Right kidney (tissue), 9 donors: Measurements from ENCODE around the gene RNF128.

Source experiments
- DNase-seq: peaks from one replicate; pipeline ENCODE4 v3.0.0-alpha.2; 2016
- long read RNA-seq, 8 donors: transcript quantifications; one replicate each; lab custom pipeline, GENCODE V29; 2026

The RNF128 gene
- long read RNA-seq, donor 1, partial matches to known transcripts = 0 of 5 reads
- long read RNA-seq, donor 1, other reads (novel, unspliced or antisense) = 0 of 5 reads
- long read RNA-seq, donor 2, partial matches to known transcripts = 0 of 3 reads
- long read RNA-seq, donor 2, other reads (novel, unspliced or antisense) = 0 of 3 reads
- long read RNA-seq, donor 3, partial matches to known transcripts = 0 of 2 reads
- long read RNA-seq, donor 3, other reads (novel, unspliced or antisense) = 0 of 2 reads
- long read RNA-seq, donor 4 = 0 reads
- long read RNA-seq, donor 5, transcript RNF128-201 (7 exons, 2,817 nt) = major isoform, 5 of 5 reads
- long read RNA-seq, donor 5, partial matches to known transcripts = 0 of 5 reads
- long read RNA-seq, donor 5, other reads (novel, unspliced or antisense) = 0 of 5 reads
- long read RNA-seq, donor 6, partial matches to known transcripts = 0 of 2 reads
- long read RNA-seq, donor 6, other reads (novel, unspliced or antisense) = 0 of 2 reads
- long read RNA-seq, donor 7, partial matches to known transcripts = 0 of 4 reads
- long read RNA-seq, donor 7, other reads (novel, unspliced or antisense) = 0 of 4 reads
- long read RNA-seq, donor 8, partial matches to known transcripts = 0 of 4 reads
- long read RNA-seq, donor 8, other reads (novel, unspliced or antisense) = 0 of 4 reads

GRCh38 chrX:106726485-106727437 is at the start of gene RNF128:
Gene RNF128 (plus strand): TSS chrX:106726701. CDS start chrX:106726914, 213 bp downstream.
- peak; percentile 55 for DNase-seq

GRCh38 chrX:106680716-106681115 is 45.8 kb upstream of the RNF128 start:
- no peak for DNase-seq

DNA sequence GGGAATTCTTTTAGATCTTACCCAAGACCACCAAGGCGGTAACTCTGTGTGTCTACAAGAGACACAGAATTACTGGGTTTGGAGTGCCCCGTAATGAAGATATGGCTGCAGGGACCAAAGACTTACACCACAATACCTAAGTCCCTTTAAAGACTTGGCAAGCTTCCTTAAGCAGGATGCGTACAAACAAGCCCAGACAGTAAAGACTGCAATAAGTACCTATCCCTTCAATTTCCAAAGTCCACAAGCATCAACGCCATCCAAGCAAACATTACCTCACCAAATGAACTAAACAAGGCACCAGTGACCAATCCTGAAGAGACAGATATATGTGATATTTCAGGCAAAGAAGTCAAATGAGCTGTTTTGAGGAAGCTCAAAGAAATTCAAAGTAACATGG is 42.3 kb upstream of the RNF128 start:
- no peak for DNase-seq

DNA sequence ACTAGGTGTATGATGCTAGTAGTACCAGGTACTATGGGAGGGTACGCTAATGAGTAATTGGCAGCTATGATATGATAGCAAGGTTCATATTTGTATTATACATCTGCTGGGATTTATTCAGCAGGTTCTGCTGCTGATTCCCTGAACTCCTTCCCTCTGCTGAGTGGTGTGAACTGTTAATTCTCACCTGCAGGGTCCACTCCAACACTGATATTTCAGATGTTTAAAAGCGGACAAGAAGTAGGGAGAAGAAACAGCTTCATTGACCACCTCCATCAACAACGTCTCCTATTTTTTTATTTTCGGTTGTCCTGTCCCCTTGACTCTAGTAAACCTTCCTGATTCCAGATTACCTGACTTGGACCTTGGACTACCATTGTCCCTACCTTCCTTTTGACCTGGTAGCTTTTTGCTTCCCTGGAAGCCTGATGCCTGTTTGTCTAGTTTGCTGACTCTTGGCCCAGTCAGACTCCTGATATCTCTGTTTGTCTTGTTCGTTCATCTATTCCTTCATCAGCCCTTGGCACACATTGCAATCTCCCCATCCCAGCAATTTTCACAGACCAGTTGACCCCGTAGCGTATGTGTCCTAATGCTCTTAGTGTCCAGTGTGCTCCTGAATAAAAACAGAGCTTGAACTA is 34.0 kb upstream of the RNF128 start:
- no peak for DNase-seq

GRCh38 chrX:106696502-106696901 is 30.0 kb upstream of the RNF128 start:
- DNase-seq = no peak

DNA sequence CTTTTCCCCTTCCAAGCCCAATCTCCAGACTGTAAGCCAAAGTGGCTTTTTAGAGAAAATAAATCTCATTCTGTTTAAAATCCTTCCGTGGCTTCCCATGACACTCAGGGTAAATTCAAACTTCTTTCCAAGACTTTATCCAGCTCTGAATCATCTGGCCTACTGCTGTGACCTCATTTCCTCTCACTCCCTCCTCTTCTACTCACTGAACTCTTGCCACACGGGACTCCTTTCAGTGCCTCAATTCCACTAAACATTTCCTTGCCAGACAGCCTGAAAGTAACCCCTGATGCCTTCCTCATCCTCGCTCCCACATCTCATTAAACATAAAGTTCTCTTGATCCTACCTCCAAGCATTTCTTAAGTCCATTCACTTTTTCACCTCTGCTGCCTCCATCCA is 27.8 kb upstream of the RNF128 start:
- DNase-seq = no peak

DNA sequence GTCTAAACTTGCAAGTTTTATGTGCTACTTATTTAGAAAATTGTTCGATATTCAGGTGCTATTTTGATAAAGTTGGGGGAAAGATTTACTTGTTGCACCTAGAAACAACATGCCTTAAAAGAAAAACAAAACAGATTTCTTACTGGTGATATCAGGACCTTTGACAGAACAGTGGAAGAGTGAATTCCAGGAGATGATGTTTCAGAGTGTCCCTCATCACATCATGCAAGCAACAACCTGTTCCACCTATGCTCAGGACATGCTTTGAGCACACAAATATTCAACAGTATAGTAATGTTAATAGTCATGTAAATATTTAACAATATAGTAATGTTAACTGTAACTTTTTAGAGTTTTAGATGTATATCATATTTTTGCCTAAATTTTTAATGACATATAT is 23.9 kb upstream of the RNF128 start:
- DNase-seq = no peak

GRCh38 chrX:106706466-106706865 is 20.0 kb upstream of the RNF128 start:
- DNase-seq = no peak

- no peak for DNase-seq
These were observed 18.6 kb upstream of the RNF128 start for GRCh38 chrX:106707771-106708454.

GRCh38 chrX:106710771-106711170 is 15.7 kb upstream of the RNF128 start:
- no peak for DNase-seq

- no peak for DNase-seq
These were observed 15.1 kb upstream of the RNF128 start for GRCh38 chrX:106711375-106711774.

DNA sequence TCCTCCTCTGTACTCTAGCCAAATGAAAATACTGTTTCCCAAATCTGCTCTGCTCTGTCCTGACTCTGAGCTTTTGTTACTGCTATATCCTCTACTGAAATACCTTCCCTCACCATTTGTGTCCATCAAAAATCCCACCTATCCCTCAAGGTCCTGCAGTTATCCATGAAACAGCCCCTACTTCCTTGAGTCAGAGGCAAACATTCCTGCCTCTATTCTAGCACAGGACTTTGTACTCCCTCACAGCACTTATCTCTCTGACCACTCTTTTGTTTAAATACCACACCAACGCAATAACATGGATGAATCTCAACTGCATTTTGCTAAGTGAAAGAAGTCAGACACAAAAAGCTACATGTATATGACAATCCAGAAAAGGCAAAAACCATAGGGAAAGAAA is 10.5 kb upstream of the RNF128 start:
- DNase-seq = no peak

GRCh38 chrX:106716463-106716862 is 10.0 kb upstream of the RNF128 start:
- no peak for DNase-seq

GRCh38 chrX:106718709-106719108 is 7.8 kb upstream of the RNF128 start:
- DNase-seq = no peak

- peak; percentile 2 for DNase-seq
These were observed 570 bp upstream of the RNF128 start for GRCh38 chrX:106725931-106726330.

DNA sequence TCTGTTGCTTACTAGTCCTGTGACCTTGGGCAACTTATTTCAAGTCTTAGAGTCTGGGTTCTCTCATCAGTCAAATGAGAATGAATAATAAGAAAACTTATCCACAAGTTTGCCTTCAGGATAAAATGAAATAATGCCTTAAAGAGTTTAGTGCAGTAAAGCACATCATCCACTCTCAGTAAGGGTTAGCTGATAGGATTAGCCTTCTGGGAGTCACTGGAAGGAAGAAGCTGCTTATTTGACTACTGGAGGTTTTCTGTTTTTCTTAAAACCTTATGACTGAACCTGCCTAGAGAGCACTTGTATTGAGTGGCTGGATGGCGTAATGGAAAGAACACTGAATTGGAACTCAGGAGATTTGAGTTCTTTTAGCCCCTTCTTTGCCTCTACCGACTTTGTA is 1.8 kb downstream of the RNF128 start:
- DNase-seq = no peak

DNA sequence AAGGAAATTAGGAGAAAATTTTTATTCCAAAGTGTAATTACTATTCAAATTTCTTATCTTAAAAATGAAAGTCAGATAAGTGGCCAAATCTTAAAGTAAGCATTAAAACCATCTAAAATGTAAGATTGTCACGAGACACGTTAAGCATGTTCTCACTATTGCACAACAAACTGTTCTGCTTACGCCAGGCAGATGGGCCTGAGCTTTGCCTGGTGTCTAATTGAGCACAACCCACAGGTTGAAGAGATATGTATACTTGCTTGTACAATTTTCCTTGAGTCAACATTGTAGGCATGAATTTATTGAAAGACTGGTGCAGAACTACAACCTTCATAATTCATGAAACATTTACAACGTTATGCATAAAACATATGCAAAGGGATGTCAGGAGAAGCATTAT is 3.9 kb downstream of the RNF128 start:
- DNase-seq = no peak

DNA sequence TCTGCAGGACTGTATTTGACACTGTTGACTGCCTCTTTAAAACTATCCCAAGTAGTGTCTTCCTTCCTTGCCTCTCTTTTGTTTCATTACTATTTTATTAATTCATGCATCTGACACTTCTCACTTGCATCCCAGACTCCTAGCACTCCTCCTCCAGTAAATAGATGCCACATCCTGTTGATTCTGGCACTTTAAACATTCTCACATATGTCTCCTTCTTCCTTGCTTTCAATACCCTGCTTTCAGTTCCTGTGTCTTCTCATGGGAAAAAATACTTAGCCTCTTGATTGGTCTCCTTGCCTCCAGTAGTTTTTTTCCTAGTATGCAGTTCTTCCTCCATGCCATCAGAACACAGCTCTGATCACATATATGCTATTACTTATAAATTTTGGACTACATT is 5.1 kb downstream of the RNF128 start:
- no peak for DNase-seq

DNA sequence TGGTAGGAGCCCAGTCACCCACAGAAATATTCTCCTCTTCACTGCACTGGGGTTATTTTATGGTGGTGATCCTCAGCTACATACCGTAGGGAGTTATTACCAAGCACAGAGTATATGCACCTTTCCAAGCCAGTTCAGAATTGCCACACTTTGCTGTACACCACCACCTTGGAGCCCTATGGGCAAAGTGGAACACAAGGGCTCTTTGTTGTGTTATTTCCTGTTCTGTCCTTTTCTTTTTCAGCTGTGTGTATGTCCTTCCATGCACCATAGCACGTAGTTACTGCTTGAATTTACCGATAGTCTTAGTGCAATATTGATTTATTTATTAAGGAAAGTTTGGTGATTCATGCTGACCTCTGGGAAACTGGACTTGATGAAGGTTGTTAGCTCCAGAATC is 8.3 kb downstream of the RNF128 start:
- DNase-seq = no peak

- no peak for DNase-seq
These were observed 13.8 kb downstream of the RNF128 start for GRCh38 chrX:106740193-106740780.

DNA sequence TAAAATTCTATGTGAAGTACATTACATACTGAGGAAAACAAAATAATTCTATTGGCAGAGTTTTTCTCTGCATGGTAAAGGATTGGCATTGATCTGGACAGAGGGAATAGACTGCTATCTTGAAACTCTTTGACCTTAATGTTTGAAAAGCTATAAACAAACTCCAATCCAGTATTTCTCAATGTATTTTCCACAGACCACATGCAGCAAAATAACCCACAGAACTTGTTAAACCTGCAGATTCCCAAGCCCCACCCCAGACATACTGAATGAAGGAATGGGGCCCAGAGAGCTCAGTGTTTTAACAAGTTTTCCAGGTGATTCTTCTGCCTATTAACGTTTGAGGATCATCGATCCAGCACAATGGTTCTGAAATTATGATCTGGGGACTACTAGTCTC is 15.7 kb downstream of the RNF128 start:
- no peak for DNase-seq
